HG02870 (cell line): Measurements from ENCODE around the gene BMPR1A.
"Not testable (repeated sequence)": the region's sequence is repeated elsewhere in the genome, so short reads cannot be mapped to it uniquely, and the experiment has no call there.

Experiments used
- ATAC-seq: cut with Tn5 transposase; IDR thresholded peaks from one replicate; pipeline ENCODE4 v1.9.1; 2021; ENCODE audit warnings: mild to moderate bottlenecking, moderate library complexity; ENCODE audit not compliant: unreplicated experiment

The BMPR1A gene

GRCh38 chr10:86729677-86730076 is 26.7 kb upstream of the BMPR1A start:
- ATAC-seq, result no peak

- no peak for ATAC-seq
These were observed 26.2 kb upstream of the BMPR1A start for GRCh38 chr10:86730227-86730626.

- ATAC-seq, result no peak
These were observed 23.6 kb upstream of the BMPR1A start for GRCh38 chr10:86732771-86733170.

- no peak for ATAC-seq
These were observed 23.2 kb upstream of the BMPR1A start for GRCh38 chr10:86733260-86733671.

- peak; percentile 61 for ATAC-seq
These were observed 22.0 kb upstream of the BMPR1A start for GRCh38 chr10:86734207-86734988.

- not testable (repeated sequence) for ATAC-seq
These were observed 21.1 kb upstream of the BMPR1A start for GRCh38 chr10:86735278-86735677.

- ATAC-seq, result no peak
These were observed 14.2 kb upstream of the BMPR1A start for GRCh38 chr10:86742230-86742629.

GRCh38 chr10:86744067-86744725 is 12.2 kb upstream of the BMPR1A start:
- no peak for ATAC-seq

- no peak for ATAC-seq
These were observed 8.4 kb upstream of the BMPR1A start for GRCh38 chr10:86747796-86748581.

GRCh38 chr10:86749854-86750253 is 6.6 kb upstream of the BMPR1A start:
- ATAC-seq, result no peak

- ATAC-seq, result no peak
These were observed 4.9 kb upstream of the BMPR1A start for GRCh38 chr10:86751477-86751876.

- ATAC-seq, result no peak
These were observed 4.1 kb upstream of the BMPR1A start for GRCh38 chr10:86752311-86752710.

- ATAC-seq, result no peak
These were observed 3.4 kb upstream of the BMPR1A start for GRCh38 chr10:86753051-86753450.

- ATAC-seq, result no peak
These were observed 2.6 kb upstream of the BMPR1A start for GRCh38 chr10:86753638-86754434.

GRCh38 chr10:86755454-86755739 is 1.0 kb upstream of the BMPR1A start:
- ATAC-seq, result no peak

- peak; percentile 72 for ATAC-seq
These were observed 494 bp upstream of the BMPR1A start for GRCh38 chr10:86755740-86756510.

GRCh38 chr10:86757113-86757972 is 924 bp downstream of the BMPR1A start:
- peak; percentile 1 for ATAC-seq

- no peak for ATAC-seq
These were observed 2.0 kb downstream of the BMPR1A start for GRCh38 chr10:86758189-86759072.
